ENCODE results near the gene LHX6. TPM values are rescaled to one million over a fixed set of nuclear protein-coding genes. Genes with fewer than 3 reads are reported as not detected.

Gene LHX6
- total RNA-seq, 1 experiment from 2014 or later, result 0.62 TPM

DNA sequence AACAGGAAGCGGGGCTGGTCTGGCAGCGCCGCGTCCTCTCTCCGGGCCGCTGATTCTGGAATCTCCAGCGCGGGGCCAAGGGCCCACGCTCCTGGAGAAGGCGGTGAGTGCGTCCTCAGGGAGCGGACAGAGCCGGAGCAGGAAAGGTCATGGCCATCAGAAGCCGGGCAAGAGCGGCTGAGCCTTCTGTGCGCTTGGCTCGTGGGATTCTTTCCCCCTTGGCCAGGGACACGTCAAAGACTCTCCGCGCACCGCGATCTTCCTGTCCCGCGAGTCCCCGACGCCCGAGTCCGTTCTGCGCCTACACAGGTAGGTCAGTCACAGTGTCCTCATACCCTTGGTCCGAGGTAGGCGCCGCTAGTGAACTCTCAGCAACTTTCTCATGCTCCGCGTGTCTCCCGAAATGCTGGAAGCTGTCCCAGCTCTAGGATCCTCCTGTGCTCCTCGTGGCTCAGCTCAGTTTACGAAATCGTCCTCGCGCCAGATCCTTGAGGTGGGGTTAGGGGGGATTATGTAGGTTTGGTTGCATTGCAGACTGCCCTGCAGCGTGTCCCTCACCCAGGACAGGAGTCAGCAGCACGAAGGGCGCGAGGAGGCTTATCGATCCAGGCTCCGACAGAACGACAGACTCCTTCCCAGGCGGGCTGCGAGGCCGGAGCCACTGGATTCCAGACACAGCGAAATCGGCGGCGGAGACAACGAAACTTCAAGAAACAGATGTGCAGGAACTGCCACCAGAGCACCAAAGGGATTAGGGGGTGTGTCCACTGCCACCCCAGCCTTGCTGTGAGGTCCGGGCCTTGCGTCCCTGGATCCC lies 8.7 kb downstream of the LHX6 start:
- H3K27me3 ChIP-seq (ENCODE audit: control insufficient read depth, insufficient read depth, low read length), result no peaks in the 10 kb centered on the region
- ATAC-seq (no peak), DNase-seq (ENCODE audit: low read depth, low spot score) (no peak)
- no TSS peak for BruUV-seq (replicated peaks)
- CTCF ChIA-PET, result no interaction called here
- no peak overlapping the region for H3K4me3 ChIP-seq (ENCODE audit: low read depth in 2 of 2, low read length in 2 of 2)
- H3K27ac ChIP-seq (ENCODE audit: low read length), result no peak overlapping the region
- intact Hi-C loops (cut with micrococcal nuclease; ENCODE audit: unreplicated experiment) (no loop called here), in situ Hi-C loops (cut with HindIII; ENCODE audit: low pct_unique_long_range_greater_than_20kb, low sequenced_read_pairs) (no loop called here)
- H3K9me3 ChIP-seq (ENCODE audit: control insufficient read depth, insufficient read depth, low read depth, low read length), result no peaks in the 10 kb centered on the region
- TF ChIP-seq, protein P1, sequence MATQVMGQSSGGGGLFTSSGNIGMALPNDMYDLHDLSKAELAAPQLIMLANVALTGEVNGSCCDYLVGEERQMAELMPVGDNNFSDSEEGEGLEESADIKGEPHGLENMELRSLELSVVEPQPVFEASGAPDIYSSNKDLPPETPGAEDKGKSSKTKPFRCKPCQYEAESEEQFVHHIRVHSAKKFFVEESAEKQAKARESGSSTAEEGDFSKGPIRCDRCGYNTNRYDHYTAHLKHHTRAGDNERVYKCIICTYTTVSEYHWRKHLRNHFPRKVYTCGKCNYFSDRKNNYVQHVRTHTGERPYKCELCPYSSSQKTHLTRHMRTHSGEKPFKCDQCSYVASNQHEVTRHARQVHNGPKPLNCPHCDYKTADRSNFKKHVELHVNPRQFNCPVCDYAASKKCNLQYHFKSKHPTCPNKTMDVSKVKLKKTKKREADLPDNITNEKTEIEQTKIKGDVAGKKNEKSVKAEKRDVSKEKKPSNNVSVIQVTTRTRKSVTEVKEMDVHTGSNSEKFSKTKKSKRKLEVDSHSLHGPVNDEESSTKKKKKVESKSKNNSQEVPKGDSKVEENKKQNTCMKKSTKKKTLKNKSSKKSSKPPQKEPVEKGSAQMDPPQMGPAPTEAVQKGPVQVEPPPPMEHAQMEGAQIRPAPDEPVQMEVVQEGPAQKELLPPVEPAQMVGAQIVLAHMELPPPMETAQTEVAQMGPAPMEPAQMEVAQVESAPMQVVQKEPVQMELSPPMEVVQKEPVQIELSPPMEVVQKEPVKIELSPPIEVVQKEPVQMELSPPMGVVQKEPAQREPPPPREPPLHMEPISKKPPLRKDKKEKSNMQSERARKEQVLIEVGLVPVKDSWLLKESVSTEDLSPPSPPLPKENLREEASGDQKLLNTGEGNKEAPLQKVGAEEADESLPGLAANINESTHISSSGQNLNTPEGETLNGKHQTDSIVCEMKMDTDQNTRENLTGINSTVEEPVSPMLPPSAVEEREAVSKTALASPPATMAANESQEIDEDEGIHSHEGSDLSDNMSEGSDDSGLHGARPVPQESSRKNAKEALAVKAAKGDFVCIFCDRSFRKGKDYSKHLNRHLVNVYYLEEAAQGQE (IDR thresholded peaks at IDR 0.05; ENCODE audit: insufficient read depth in 1 of 2, low read depth in 2 of 2, low read length in 1 of 2), result no peak
- no peak for TF ChIP-seq TCF7L2 (IDR thresholded peaks at IDR 0.05; ENCODE audit: low read depth, low read length)
- TF ChIP-seq, protein P2, sequence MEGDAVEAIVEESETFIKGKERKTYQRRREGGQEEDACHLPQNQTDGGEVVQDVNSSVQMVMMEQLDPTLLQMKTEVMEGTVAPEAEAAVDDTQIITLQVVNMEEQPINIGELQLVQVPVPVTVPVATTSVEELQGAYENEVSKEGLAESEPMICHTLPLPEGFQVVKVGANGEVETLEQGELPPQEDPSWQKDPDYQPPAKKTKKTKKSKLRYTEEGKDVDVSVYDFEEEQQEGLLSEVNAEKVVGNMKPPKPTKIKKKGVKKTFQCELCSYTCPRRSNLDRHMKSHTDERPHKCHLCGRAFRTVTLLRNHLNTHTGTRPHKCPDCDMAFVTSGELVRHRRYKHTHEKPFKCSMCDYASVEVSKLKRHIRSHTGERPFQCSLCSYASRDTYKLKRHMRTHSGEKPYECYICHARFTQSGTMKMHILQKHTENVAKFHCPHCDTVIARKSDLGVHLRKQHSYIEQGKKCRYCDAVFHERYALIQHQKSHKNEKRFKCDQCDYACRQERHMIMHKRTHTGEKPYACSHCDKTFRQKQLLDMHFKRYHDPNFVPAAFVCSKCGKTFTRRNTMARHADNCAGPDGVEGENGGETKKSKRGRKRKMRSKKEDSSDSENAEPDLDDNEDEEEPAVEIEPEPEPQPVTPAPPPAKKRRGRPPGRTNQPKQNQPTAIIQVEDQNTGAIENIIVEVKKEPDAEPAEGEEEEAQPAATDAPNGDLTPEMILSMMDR (IDR thresholded peaks at IDR 0.05), result no peak
- TF ChIP-seq POLR2AphosphoS5 (IDR thresholded peaks at IDR 0.05; ENCODE audit: low read depth, low read length), result no peak
- no peak for TF ChIP-seq SIN3A (IDR thresholded peaks at IDR 0.05; ENCODE audit: borderline replicate concordance, insufficient read depth, low read depth, low read length)
- no peaks in the 10 kb centered on the region for H3K4me1 ChIP-seq (ENCODE audit: control insufficient read depth, insufficient read depth, low read length)
- no peaks in the 10 kb centered on the region for H3K36me3 ChIP-seq (ENCODE audit: control insufficient read depth, insufficient read depth, low read length)
- POLR2A ChIA-PET, result no interaction called here

DNA sequence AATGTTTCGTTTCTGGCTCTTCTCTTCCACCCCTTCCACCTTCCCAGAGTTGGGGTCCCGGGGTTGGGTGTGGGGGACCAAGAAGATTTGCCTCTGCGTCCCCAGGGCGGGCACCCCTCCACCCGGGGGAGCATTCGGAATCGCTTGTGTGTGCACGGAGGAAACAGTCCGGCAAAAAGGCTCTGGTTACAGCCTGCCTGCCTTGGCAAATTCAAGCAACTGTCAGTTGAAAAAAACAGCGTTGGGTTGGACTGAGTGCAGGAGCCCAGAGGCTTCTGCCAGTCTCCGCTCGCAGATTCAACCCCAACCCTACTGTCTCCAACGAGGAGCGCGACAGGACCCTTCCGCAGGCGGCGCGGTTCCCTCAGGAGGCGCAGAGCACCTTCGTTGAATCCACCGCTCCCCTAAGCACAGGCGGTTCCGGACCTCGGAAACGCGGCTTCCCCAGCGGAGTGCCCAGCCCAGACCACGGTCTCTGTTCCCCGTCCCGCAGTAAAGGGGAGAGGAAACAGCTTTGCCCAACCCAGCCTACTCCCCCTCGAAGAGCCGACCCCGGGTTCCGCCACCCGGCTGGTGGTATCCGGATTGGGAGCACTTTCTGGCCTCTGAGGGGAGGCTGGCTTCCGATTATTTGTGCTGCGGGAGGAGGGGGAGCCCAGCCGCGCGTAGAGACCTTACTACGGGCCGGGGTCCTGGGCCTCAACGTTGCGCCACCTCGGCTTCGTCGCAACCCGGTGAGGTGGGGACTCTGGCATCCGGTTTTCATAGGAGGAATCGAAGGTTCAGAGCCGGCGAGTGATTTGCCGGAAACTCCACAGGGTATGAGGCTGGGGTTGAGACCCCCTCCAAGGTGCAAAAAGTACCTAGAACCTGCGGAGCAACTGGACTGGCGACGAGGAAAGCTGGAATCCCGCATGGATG lies 9.6 kb downstream of the LHX6 start:
- no TSS peak for BruUV-seq (replicated peaks)
- Histone ChIP-seq H3K9me3 (ENCODE audit: control insufficient read depth, insufficient read depth, low read depth, low read length) (no peaks in the 10 kb centered on the region), H3K36me3 (ENCODE audit: control insufficient read depth, insufficient read depth, low read length) (no peaks in the 10 kb centered on the region), H3K27me3 (ENCODE audit: control insufficient read depth, insufficient read depth, low read length) (no peaks in the 10 kb centered on the region), H3K27ac (ENCODE audit: low read length) (no peak overlapping the region), H3K4me1 (ENCODE audit: control insufficient read depth, insufficient read depth, low read length) (no peaks in the 10 kb centered on the region), H3K4me3 (ENCODE audit: low read depth in 2 of 2, low read length in 2 of 2) (no peak overlapping the region)
- TF ChIP-seq POLR2AphosphoS5 (IDR thresholded peaks at IDR 0.05; ENCODE audit: low read depth, low read length) (no peak), TCF7L2 (IDR thresholded peaks at IDR 0.05; ENCODE audit: low read depth, low read length) (no peak), SIN3A (IDR thresholded peaks at IDR 0.05; ENCODE audit: borderline replicate concordance, insufficient read depth, low read depth, low read length) (no peak)
- TF ChIP-seq, protein P2 (IDR thresholded peaks at IDR 0.05), result no peak
- TF ChIP-seq, protein P1 (IDR thresholded peaks at IDR 0.05; ENCODE audit: insufficient read depth in 1 of 2, low read depth in 2 of 2, low read length in 1 of 2), result no peak
- CTCF ChIA-PET, result no interaction called here
- ATAC-seq (no peak), DNase-seq (ENCODE audit: low read depth, low spot score) (no peak)
- in situ Hi-C loops (cut with HindIII; ENCODE audit: low pct_unique_long_range_greater_than_20kb, low sequenced_read_pairs) (no loop called here), intact Hi-C loops (cut with micrococcal nuclease; ENCODE audit: unreplicated experiment) (no loop called here)
- POLR2A ChIA-PET, result no interaction called here

All from Panc1 (cell line).